Gastrocnemius medialis (tissue), 4 donors: Measurements from ENCODE around the gene GGT1.

ENCODE experiments used
- POLR2A ChIP-seq, 2 donors: fragments of 450-650 bp; IDR thresholded peaks; one replicate each; pipeline ENCODE4 v1.6.1; 2017; ENCODE audit warnings: antibody characterized with exemption in 2 of 2, mild to moderate bottlenecking in 2 of 2, moderate library complexity in 2 of 2
- TF ChIP-seq, protein P1 (sequence below), 5 experiments: fragments of 450-650 bp in 3 of 5; fragments of 200-600 bp in 2 of 5; sonication (generic) in 2 of 5; IDR thresholded peaks in 4 of 5; conservative IDR thresholded peaks in 1 of 5; 1 replicate in 4 of 5; 2 replicates in 1 of 5; pipeline ENCODE4 v1.5.1; 2016 to 2019; ENCODE audit warnings: antibody characterized with exemption in 5 of 5, mild to moderate bottlenecking in 3 of 5, moderate library complexity in 3 of 5

GRCh38 chr22:24593836-24594568 is 9.0 kb upstream of the GGT1 start:
- TF ChIP-seq, protein P1, sequence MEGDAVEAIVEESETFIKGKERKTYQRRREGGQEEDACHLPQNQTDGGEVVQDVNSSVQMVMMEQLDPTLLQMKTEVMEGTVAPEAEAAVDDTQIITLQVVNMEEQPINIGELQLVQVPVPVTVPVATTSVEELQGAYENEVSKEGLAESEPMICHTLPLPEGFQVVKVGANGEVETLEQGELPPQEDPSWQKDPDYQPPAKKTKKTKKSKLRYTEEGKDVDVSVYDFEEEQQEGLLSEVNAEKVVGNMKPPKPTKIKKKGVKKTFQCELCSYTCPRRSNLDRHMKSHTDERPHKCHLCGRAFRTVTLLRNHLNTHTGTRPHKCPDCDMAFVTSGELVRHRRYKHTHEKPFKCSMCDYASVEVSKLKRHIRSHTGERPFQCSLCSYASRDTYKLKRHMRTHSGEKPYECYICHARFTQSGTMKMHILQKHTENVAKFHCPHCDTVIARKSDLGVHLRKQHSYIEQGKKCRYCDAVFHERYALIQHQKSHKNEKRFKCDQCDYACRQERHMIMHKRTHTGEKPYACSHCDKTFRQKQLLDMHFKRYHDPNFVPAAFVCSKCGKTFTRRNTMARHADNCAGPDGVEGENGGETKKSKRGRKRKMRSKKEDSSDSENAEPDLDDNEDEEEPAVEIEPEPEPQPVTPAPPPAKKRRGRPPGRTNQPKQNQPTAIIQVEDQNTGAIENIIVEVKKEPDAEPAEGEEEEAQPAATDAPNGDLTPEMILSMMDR (IDR thresholded peaks at IDR 0.05 in 4 of 5, conservative IDR thresholded peaks at IDR 0.05 in 1 of 5), result no peak
- no peak for TF ChIP-seq POLR2A (IDR thresholded peaks at IDR 0.05)
